Measurements from ENCODE around the gene SLC11A1.

The SLC11A1 gene

GRCh38 chr2:218405746-218406208 lies 23.7 kb downstream of the SLC11A1 start:
- no peak for DNase-seq

GRCh38 chr2:218406209-218406948 lies 24.3 kb downstream of the SLC11A1 start:
- DNase-seq: peak; percentile 97

GRCh38 chr2:218406949-218407618 lies 25.0 kb downstream of the SLC11A1 start:
- DNase-seq: peak; percentile 83

GRCh38 chr2:218407717-218408116 lies 25.6 kb downstream of the SLC11A1 start:
- DNase-seq: no peak

GRCh38 chr2:218418321-218418716 lies 36.2 kb downstream of the SLC11A1 start:
- no peak for DNase-seq

GRCh38 chr2:218418717-218419458 lies 36.8 kb downstream of the SLC11A1 start, which contains the start of gene VIL1:
Gene VIL1 (plus strand): TSS chr2:218419123. CDS start chr2:218423779, 4,656 bp downstream.
- no peak for DNase-seq

GRCh38 chr2:218419630-218420216 lies 37.6 kb downstream of the SLC11A1 start:
- no peak for DNase-seq

- DNase-seq: no peak
These were observed 39.0 kb downstream of the SLC11A1 start for GRCh38 chr2:218421027-218421426.

- no peak for DNase-seq
These were observed 40.5 kb downstream of the SLC11A1 start for GRCh38 chr2:218422403-218423086.

GRCh38 chr2:218423584-218423983 lies 41.5 kb downstream of the SLC11A1 start:
- no peak for DNase-seq

GRCh38 chr2:218425531-218425930 lies 43.5 kb downstream of the SLC11A1 start:
- DNase-seq: no peak

- no peak for DNase-seq
These were observed 45.7 kb downstream of the SLC11A1 start for GRCh38 chr2:218427741-218428140.

GRCh38 chr2:218428846-218429558 lies 46.9 kb downstream of the SLC11A1 start:
- no peak for DNase-seq

- DNase-seq: no peak
These were observed 48.0 kb downstream of the SLC11A1 start for GRCh38 chr2:218429911-218430692.

GRCh38 chr2:218430721-218431120 lies 48.6 kb downstream of the SLC11A1 start:
- no peak for DNase-seq

- no peak for DNase-seq
These were observed 49.8 kb downstream of the SLC11A1 start for GRCh38 chr2:218431878-218432277.

- DNase-seq: no peak
These were observed 50.7 kb downstream of the SLC11A1 start for GRCh38 chr2:218432676-218433365.

- no peak for DNase-seq
These were observed 52.4 kb downstream of the SLC11A1 start for GRCh38 chr2:218434456-218434855.

- no peak for DNase-seq
These were observed 53.2 kb downstream of the SLC11A1 start for GRCh38 chr2:218435003-218435982.
